GM19397 (cell line): ENCODE measurements around the gene MLX.
A peak's percentile ranks its signal among the peaks of the same experiment; 100 is the strongest.

Experiments
- ATAC-seq: cut with Tn5 transposase; IDR thresholded peaks from one replicate; pipeline ENCODE4 v1.9.1; 2021; ENCODE audit warnings: mild to moderate bottlenecking, moderate library complexity; ENCODE audit not compliant: unreplicated experiment

Gene MLX

GRCh38 chr17:42566883-42567573, at the start of gene MLX:
MLX (plus strand) TSS chr17:42567100; CDS start chr17:42567125, 25 bp downstream.
- ATAC-seq: peak; percentile 67

- no peak for ATAC-seq
Observed at GRCh38 chr17:42517516-42517915, 49.4 kb upstream of the MLX start.

GRCh38 chr17:42518046-42518754, 48.7 kb upstream of the MLX start:
- ATAC-seq: no peak

- no peak for ATAC-seq
Observed at GRCh38 chr17:42518755-42519545, 48.0 kb upstream of the MLX start.

GRCh38 chr17:42519546-42520491, 47.1 kb upstream of the MLX start:
- ATAC-seq: no peak

GRCh38 chr17:42520540-42520951, 46.4 kb upstream of the MLX start:
- ATAC-seq: no peak

- no peak for ATAC-seq
Observed at GRCh38 chr17:42521036-42521435, 45.9 kb upstream of the MLX start.

GRCh38 chr17:42521666-42522262, 45.1 kb upstream of the MLX start:
- no peak for ATAC-seq

GRCh38 chr17:42522263-42522790, 44.6 kb upstream of the MLX start:
- ATAC-seq: no peak

GRCh38 chr17:42522798-42523278, 44.1 kb upstream of the MLX start:
- ATAC-seq: no peak

- ATAC-seq: no peak
Observed at GRCh38 chr17:42525221-42525620, 41.7 kb upstream of the MLX start.

GRCh38 chr17:42526031-42526444, 40.9 kb upstream of the MLX start:
- no peak for ATAC-seq

GRCh38 chr17:42527932-42528331, 39.0 kb upstream of the MLX start:
- no peak for ATAC-seq

- no peak for ATAC-seq
Observed at GRCh38 chr17:42529061-42529460, 37.8 kb upstream of the MLX start.

GRCh38 chr17:42530952-42531454, 35.9 kb upstream of the MLX start:
- ATAC-seq: no peak

GRCh38 chr17:42531455-42532354, 35.2 kb upstream of the MLX start:
- no peak for ATAC-seq

GRCh38 chr17:42535155-42536047, 31.5 kb upstream of the MLX start:
- no peak for ATAC-seq

GRCh38 chr17:42536048-42536371, 30.9 kb upstream of the MLX start, which contains the start of gene NAGLU:
NAGLU (plus strand) TSS chr17:42536241; CDS start chr17:42536273, 32 bp downstream.
- ATAC-seq: peak; percentile 82
